BE2C (cell line): ENCODE results near the gene ECHS1.

Experiments used
- DNase-seq: peaks from one replicate; pipeline ENCODE4 v3.0.0-alpha.2; 2020
- H3K27me3 ChIP-seq: fragments of 250-450 bp; sonication (Bioruptor Pico); 2 replicates; pipeline ENCODE4 v1.5.1; 2020; ENCODE audit warnings: mild to moderate bottlenecking
- H3K36me3 ChIP-seq: fragments of 250-450 bp; sonication (Bioruptor Pico); 2 replicates; pipeline ENCODE4 v1.5.1; 2020; ENCODE audit warnings: mild to moderate bottlenecking
- H3K4me1 ChIP-seq: fragments of 250-450 bp; sonication (Bioruptor Pico); 2 replicates; pipeline ENCODE4 v1.5.1; 2020
- H3K4me3 ChIP-seq: 2 replicates; pipeline ENCODE4 v1.5.1; 2011; ENCODE audit warnings: low read depth, low read length
- H3K9me3 ChIP-seq: fragments of 250-450 bp; sonication (Bioruptor Pico); 2 replicates; pipeline ENCODE4 v1.5.1; 2020
- CTCF ChIP-seq: IDR thresholded peaks from 2 replicates; pipeline ENCODE4 v1.5.1; 2012; ENCODE audit warnings: mild to moderate bottlenecking, low read depth, low read length

Gene ECHS1

GRCh38 chr10:133361227-133361626 lies 11.9 kb downstream of the ECHS1 start:
- Histone ChIP-seq H3K36me3 (peaks cover 9% of the 10 kb centered on the region), H3K4me1 (peaks cover 6% of the 10 kb centered on the region), H3K9me3 (no peaks in the 10 kb centered on the region), H3K27me3 (no peaks in the 10 kb centered on the region), H3K4me3 (no peak overlapping the region)
- TF ChIP-seq CTCF: no peak
- no peak for DNase-seq

GRCh38 chr10:133359972-133360610 lies 13.1 kb downstream of the ECHS1 start:
- peaks cover 6% of the 10 kb centered on the region for H3K4me1 ChIP-seq
- no peaks in the 10 kb centered on the region for H3K9me3 ChIP-seq
- no peak for TF ChIP-seq CTCF

GRCh38 chr10:133359554-133359971 lies 13.6 kb downstream of the ECHS1 start:
- H3K36me3 ChIP-seq: no peaks in the 10 kb centered on the region
- H3K4me1 ChIP-seq: peaks cover 6% of the 10 kb centered on the region
- no peaks in the 10 kb centered on the region for H3K27me3 ChIP-seq
- no peak overlapping the region for H3K4me3 ChIP-seq
- peak; percentile 54 for DNase-seq
- H3K9me3 ChIP-seq: no peaks in the 10 kb centered on the region
- no peak for TF ChIP-seq CTCF

More at GRCh38 chr10:133359972-133360610, 13.1 kb downstream of the ECHS1 start:
- no peaks in the 10 kb centered on the region for H3K27me3 ChIP-seq
- no peaks in the 10 kb centered on the region for H3K36me3 ChIP-seq
- H3K4me3 ChIP-seq: no peak overlapping the region
- no peak for DNase-seq

- DNase-seq: no peak
- Histone ChIP-seq H3K36me3 (no peaks in the 10 kb centered on the region), H3K27me3 (no peaks in the 10 kb centered on the region), H3K4me1 (peaks cover 6% of the 10 kb centered on the region), H3K9me3 (no peaks in the 10 kb centered on the region), H3K4me3 (no peak overlapping the region)
- TF ChIP-seq CTCF: no peak
Measured at GRCh38 chr10:133358925-133359310, 14.2 kb downstream of the ECHS1 start.

- no peaks in the 10 kb centered on the region for H3K9me3 ChIP-seq
- H3K4me1 ChIP-seq: peaks cover 6% of the 10 kb centered on the region
- no peak for DNase-seq
- no peak for TF ChIP-seq CTCF
- no peak overlapping the region for H3K4me3 ChIP-seq
- no peaks in the 10 kb centered on the region for H3K36me3 ChIP-seq
- H3K27me3 ChIP-seq: no peaks in the 10 kb centered on the region
Measured at GRCh38 chr10:133358162-133358924, 14.8 kb downstream of the ECHS1 start.
